Astrocyte (in vitro differentiated cells and primary cell): Measurements from ENCODE around the gene NR1H2. TPM values are rescaled to one million over a fixed set of nuclear protein-coding genes. Genes with fewer than 3 reads are reported as not detected.

ENCODE experiments used
- DNase-seq: peaks from one replicate; pipeline ENCODE4 v3.0.0-alpha.2; 2010; ENCODE audit warnings: low read depth
- FAIRE-seq: peaks from 2 replicates; lab custom pipeline; 2011; peaks lifted over from hg19 to GRCh38; lab: Jason Lieb, UNC
- H2AFZ ChIP-seq: 2 replicates; pipeline ENCODE4 v1.6.0; 2012; ENCODE audit warnings: low read depth, low read length, inconsistent platforms
- H3K27ac ChIP-seq: 2 replicates; pipeline ENCODE4 v1.5.1; 2011; ENCODE audit warnings: low read depth, low read length, inconsistent platforms
- H3K27me3 ChIP-seq: 2 replicates; pipeline ENCODE4 v1.6.0; 2011; ENCODE audit warnings: low read length, inconsistent platforms; ENCODE audit not compliant: insufficient read depth
- H3K36me3 ChIP-seq: 2 replicates; pipeline ENCODE4 v1.5.1; 2011; ENCODE audit warnings: low read length, inconsistent platforms; ENCODE audit not compliant: insufficient read depth
- H3K4me1 ChIP-seq: 2 replicates; pipeline ENCODE4 v1.5.1; 2011; ENCODE audit warnings: low read length, inconsistent platforms; ENCODE audit not compliant: insufficient read depth
- H3K4me2 ChIP-seq: 2 replicates; pipeline ENCODE4 v1.6.0; 2012; ENCODE audit warnings: low read length, inconsistent platforms
- H3K4me3 ChIP-seq: 2 replicates; pipeline ENCODE4 v1.5.1; 2011; ENCODE audit warnings: low read depth, mild to moderate bottlenecking, low read length, inconsistent platforms; ENCODE audit not compliant: insufficient read depth
- H3K79me2 ChIP-seq: 2 replicates; pipeline ENCODE4 v1.6.0; 2012; ENCODE audit warnings: mild to moderate bottlenecking, low read length, inconsistent platforms; ENCODE audit not compliant: insufficient read depth
- H3K9ac ChIP-seq: 2 replicates; pipeline ENCODE4 v1.6.0; 2012; ENCODE audit warnings: mild to moderate bottlenecking, low read length, inconsistent platforms
- H3K9me3 ChIP-seq: 2 replicates; pipeline ENCODE4 v1.5.1; 2012; ENCODE audit warnings: low read depth, mild to moderate bottlenecking, low read length, inconsistent platforms; ENCODE audit not compliant: insufficient read depth
- H4K20me1 ChIP-seq: 2 replicates; pipeline ENCODE4 v1.6.0; 2012; ENCODE audit warnings: low read length, inconsistent platforms; ENCODE audit not compliant: insufficient read depth
- H3K27ac Mint-ChIP-seq: one replicate; pipeline ENCODE4 v1.8.0; 2021; ENCODE audit warnings: mild to moderate bottlenecking, mixed read lengths; ENCODE audit not compliant: unreplicated experiment
- H3K27me3 Mint-ChIP-seq: one replicate; pipeline ENCODE4 v1.8.0; 2021; ENCODE audit warnings: low read depth, mixed read lengths; ENCODE audit not compliant: unreplicated experiment
- H3K36me3 Mint-ChIP-seq: one replicate; pipeline ENCODE4 v1.8.0; 2021; ENCODE audit warnings: low read depth, mixed read lengths; ENCODE audit not compliant: unreplicated experiment
- H3K4me1 Mint-ChIP-seq: one replicate; pipeline ENCODE4 v1.8.0; 2021; ENCODE audit warnings: low read depth, mixed read lengths; ENCODE audit not compliant: unreplicated experiment
- H3K4me3 Mint-ChIP-seq: one replicate; pipeline ENCODE4 v1.8.0; 2021; ENCODE audit warnings: mild to moderate bottlenecking, moderate library complexity, mixed read lengths; ENCODE audit not compliant: unreplicated experiment
- H3K9me3 Mint-ChIP-seq: one replicate; pipeline ENCODE4 v1.8.0; 2021; ENCODE audit warnings: mild to moderate bottlenecking, mixed read lengths; ENCODE audit not compliant: unreplicated experiment
- CTCF ChIP-seq: IDR thresholded peaks from 2 replicates; pipeline ENCODE4 v1.5.1; 2011; ENCODE audit warnings: low read depth, mild to moderate bottlenecking, inconsistent platforms, low read length, moderate library complexity; ENCODE audit not compliant: insufficient read depth
- EZH2 ChIP-seq: IDR thresholded peaks from 2 replicates; pipeline ENCODE4 v1.6.1; 2012; ENCODE audit warnings: mild to moderate bottlenecking, low read length, inconsistent platforms; ENCODE audit not compliant: insufficient read depth
- total RNA-seq: library from RNA; stranded (reverse); gene quantifications from 2 replicates; pipeline ENCODE4 v1.2.1, GENCODE V29; 2021

Gene NR1H2
- total RNA-seq, 1 donor from 2014 or later, result 33.4 TPM

DNA sequence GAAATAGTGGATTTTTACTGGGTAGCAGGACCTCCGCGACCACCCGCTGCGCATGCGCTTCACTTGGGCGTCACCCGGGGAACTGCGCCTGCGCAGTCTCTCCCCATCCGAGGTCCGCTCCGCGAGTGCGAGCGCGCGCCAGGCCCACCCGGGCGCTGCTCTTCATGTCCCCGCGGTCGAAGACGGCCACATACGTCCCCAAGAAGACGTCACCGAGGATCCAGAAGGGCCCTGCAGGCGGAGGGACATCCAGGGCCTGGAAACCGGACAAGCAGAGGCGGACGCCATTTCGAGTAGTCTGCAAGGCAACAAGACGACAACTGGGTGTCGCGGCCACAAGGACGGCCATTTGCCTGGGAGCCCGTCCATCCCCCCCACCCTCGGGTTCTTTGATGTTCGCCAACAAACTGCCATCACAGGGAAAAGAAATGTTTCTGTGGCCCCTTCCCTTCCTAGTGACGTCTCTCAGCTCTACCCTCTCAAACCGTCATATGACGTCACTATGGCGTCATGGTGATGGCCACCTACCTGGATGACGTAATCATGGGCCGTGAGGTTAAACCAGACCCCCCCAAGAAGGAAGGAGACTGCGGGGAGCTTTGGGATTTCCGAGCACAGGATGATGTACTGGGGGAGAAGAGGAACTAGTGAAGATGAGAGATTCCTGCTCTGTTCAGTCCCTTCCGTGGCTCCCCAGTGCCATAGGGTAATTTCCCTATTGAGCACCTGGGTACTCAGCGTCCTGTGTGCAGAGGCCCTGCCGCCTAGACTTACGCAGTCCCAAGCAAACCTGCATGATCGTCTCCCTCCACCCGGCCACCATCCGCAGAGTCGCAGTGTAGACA lies 17.6 kb upstream of the NR1H2 start:
- H3K4me3 ChIP-seq, result peak overlapping the region; percentile 36
- no peaks in the 10 kb centered on the region for H3K27me3 ChIP-seq
- Mint-ChIP-seq H3K36me3 (peaks cover 3% of the 10 kb centered on the region), H3K4me3 (no peak overlapping the region), H3K27me3 (peaks cover 10% of the 10 kb centered on the region), H3K27ac (no peak overlapping the region), H3K9me3 (peaks cover 15% of the 10 kb centered on the region), H3K4me1 (no peaks in the 10 kb centered on the region)
- FAIRE-seq (no peak), DNase-seq (no peak)
- no peaks in the 10 kb centered on the region for H3K36me3 ChIP-seq
- H3K79me2 ChIP-seq, result no peaks in the 10 kb centered on the region
- no peaks in the 10 kb centered on the region for H3K9me3 ChIP-seq
- no peak overlapping the region for H3K9ac ChIP-seq
- peaks cover 6% of the 10 kb centered on the region for H3K4me1 ChIP-seq
- H3K4me2 ChIP-seq, result peak overlapping the region; percentile 77
- H2AFZ ChIP-seq, result peak overlapping the region; percentile 82
- no peak overlapping the region for H3K27ac ChIP-seq
- H4K20me1 ChIP-seq, result no peaks in the 10 kb centered on the region
- TF ChIP-seq CTCF (no peak), EZH2 (no peak)

DNA sequence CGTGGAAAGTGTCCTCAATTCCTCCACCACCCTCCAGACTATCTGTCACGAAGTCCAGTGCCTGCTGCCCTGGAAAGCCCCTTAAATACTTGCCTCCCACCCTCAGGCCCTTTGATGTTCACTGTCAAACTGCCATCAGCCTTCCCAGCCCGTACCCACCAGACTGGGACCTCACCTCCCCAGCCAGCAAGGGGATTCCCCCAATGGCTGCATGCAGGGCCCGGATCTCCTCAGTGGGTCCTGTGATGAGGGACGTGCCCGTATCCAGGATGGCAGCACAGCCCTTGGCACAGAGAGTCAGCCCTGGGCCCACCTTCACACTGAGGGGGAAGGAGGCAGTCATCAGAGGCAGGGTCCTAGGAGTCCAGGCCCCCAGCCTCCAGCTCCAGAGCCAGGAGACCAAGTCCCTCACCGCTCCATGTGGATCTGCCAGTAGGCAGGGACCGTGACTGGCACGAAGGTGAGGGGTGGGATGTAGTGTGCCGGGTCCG lies 16.9 kb upstream of the NR1H2 start:
- Mint-ChIP-seq H3K4me3 (no peak overlapping the region), H3K27me3 (peaks cover 10% of the 10 kb centered on the region), H3K27ac (no peak overlapping the region), H3K4me1 (no peaks in the 10 kb centered on the region), H3K9me3 (peaks cover 15% of the 10 kb centered on the region), H3K36me3 (peaks cover 3% of the 10 kb centered on the region)
- H3K9me3 ChIP-seq, result no peaks in the 10 kb centered on the region
- no peak for FAIRE-seq
- TF ChIP-seq CTCF, result no peak
- DNase-seq, result no peak
- no peaks in the 10 kb centered on the region for H4K20me1 ChIP-seq
- H3K4me2 ChIP-seq, result no peak overlapping the region
- H3K9ac ChIP-seq, result no peak overlapping the region
- no peak overlapping the region for H2AFZ ChIP-seq
- no peaks in the 10 kb centered on the region for H3K27me3 ChIP-seq
- peaks cover 6% of the 10 kb centered on the region for H3K4me1 ChIP-seq
- H3K36me3 ChIP-seq, result no peaks in the 10 kb centered on the region
- no peak overlapping the region for H3K27ac ChIP-seq
- H3K4me3 ChIP-seq, result no peak overlapping the region
- no peaks in the 10 kb centered on the region for H3K79me2 ChIP-seq
